ENCODE data around the gene PRR7. TPM values are rescaled to one million over a fixed set of nuclear protein-coding genes. Genes with fewer than 3 reads are reported as not detected.

PRR7 gene
- total RNA-seq, 1 experiment from 2014 or later, result 39.2 TPM

DNA sequence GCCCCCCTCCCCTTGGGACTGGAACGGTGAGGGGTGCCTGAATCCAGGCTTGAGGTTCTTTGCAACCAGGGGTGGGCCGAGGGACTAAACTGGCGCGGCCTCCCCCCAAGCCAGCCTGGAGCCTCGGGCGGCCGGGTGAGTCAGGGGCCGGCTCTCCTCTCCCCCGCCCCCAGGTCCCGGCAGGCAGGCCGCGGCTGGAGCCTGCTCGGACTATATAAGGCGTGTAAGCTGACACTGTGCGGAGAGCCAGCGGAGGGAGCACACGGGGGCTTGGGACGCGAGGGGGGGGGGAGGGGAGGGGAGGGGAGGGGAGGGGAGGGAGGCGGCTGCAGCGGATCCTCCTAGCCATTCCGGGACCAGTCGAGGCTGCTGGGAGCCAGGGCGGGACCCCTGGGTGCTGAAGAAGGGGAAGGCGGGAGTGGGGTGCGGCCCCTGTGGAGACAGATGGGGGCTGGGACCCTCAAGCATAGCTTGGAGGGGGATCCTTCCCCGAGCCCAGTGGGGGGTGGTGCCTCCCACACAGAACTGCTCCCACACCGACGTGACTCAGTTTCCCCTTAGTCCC is 50.2 kb downstream of the PRR7 start:
- TF ChIP-seq POLR2AphosphoS5 (IDR thresholded peaks at IDR 0.05; ENCODE audit: low read depth, low read length) (no peak), SIN3A (IDR thresholded peaks at IDR 0.05; ENCODE audit: borderline replicate concordance, insufficient read depth, low read depth, low read length) (no peak), TCF7L2 (IDR thresholded peaks at IDR 0.05; ENCODE audit: low read depth, low read length) (no peak), REST (IDR thresholded peaks at IDR 0.05; ENCODE audit: insufficient read depth in 1 of 2, low read depth in 2 of 2, low read length in 1 of 2) (no peak)
- TF ChIP-seq, protein P1, sequence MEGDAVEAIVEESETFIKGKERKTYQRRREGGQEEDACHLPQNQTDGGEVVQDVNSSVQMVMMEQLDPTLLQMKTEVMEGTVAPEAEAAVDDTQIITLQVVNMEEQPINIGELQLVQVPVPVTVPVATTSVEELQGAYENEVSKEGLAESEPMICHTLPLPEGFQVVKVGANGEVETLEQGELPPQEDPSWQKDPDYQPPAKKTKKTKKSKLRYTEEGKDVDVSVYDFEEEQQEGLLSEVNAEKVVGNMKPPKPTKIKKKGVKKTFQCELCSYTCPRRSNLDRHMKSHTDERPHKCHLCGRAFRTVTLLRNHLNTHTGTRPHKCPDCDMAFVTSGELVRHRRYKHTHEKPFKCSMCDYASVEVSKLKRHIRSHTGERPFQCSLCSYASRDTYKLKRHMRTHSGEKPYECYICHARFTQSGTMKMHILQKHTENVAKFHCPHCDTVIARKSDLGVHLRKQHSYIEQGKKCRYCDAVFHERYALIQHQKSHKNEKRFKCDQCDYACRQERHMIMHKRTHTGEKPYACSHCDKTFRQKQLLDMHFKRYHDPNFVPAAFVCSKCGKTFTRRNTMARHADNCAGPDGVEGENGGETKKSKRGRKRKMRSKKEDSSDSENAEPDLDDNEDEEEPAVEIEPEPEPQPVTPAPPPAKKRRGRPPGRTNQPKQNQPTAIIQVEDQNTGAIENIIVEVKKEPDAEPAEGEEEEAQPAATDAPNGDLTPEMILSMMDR (IDR thresholded peaks at IDR 0.05), result no peak
- ChIA-PET CTCF (interaction anchor here (1.2 kb wide), 1 partner anchor 106 kb away, joined by 4 read pairs; no protein-coding TSS in a partner anchor), POLR2A (interaction anchor here (0.7 to 0.9 kb wide), 3 partner anchors 19 to 46 kb away, joined by 3 to 6 read pairs (median 4); no protein-coding TSS in a partner anchor)
- ATAC-seq (peak; percentile 20), DNase-seq (ENCODE audit: low read depth, low spot score) (no peak)
- intact Hi-C loops (cut with micrococcal nuclease; ENCODE audit: unreplicated experiment), result loop anchor here (5.0 kb wide), 1 partner anchor 105 kb away; no protein-coding TSS in a partner anchor
- Histone ChIP-seq H3K36me3 (ENCODE audit: control insufficient read depth, insufficient read depth, low read length) (no peaks in the 10 kb centered on the region; the same call in 1 of the 2 replicates), H3K27ac (ENCODE audit: low read length) (peak overlapping the region; percentile 70), H3K27me3 (ENCODE audit: control insufficient read depth, insufficient read depth, low read length) (no peaks in the 10 kb centered on the region), H3K4me1 (ENCODE audit: control insufficient read depth, insufficient read depth, low read length) (peaks cover 30% of the 10 kb centered on the region), H3K9me3 (ENCODE audit: control insufficient read depth, insufficient read depth, low read depth, low read length) (no peaks in the 10 kb centered on the region), H3K4me3 (ENCODE audit: low read depth in 2 of 2, low read length in 2 of 2) (peak overlapping the region; percentile 56 to 63)
- no TSS peak for BruUV-seq (replicated peaks)
- in situ Hi-C loops (cut with HindIII; ENCODE audit: low pct_unique_long_range_greater_than_20kb, low sequenced_read_pairs), result no loop called here

DNA sequence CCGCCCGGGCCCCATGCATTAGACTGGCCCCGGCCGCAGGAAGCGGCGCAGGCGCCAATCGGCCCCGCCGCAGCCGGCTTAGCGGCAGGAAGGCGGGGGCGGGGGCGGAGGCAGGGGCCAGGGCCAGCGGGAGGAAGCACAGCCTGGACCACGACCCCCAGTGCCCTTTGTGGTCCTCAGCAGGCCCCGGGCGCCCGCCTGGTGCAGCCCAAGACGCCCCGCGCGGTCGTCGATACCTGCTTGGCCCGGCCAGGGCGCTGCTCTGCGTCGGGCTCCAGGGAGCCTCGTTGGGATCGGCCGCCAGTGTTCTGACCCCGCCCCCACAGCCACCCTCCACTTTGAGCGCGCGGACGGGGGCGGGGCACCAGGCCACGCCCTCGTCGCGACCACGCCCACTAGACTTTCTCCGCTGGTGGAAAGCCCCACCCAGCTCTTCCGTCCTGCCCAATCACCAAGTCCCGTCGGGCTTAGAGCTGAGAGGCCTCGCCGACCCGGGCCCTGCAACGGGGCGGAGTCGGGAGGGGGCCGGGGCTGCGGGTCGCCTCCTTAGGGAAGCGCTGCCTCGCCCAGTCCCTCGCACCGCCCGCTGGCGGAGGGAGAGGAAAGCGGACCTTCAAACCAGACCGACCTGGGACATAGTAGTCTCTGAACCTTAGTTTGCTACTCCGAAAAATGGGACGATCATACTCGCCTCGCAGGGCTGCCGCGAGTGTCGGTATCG is 50.8 kb downstream of the PRR7 start, which contains the start of gene PDLIM7:
TSS of gene PDLIM7 (minus strand) at position 313 of the 721 bp plus-strand sequence. CDS start 1,092 bp downstream, outside the sequence.
- POLR2A ChIA-PET, result interaction anchor here (0.6 to 0.9 kb wide), 5 partner anchors 18 to 100 kb away, joined by 3 to 6 read pairs (median 4); no protein-coding TSS in a partner anchor
- peaks cover 30% of the 10 kb centered on the region for H3K4me1 ChIP-seq (ENCODE audit: control insufficient read depth, insufficient read depth, low read length)
- TF ChIP-seq, protein P1 (IDR thresholded peaks at IDR 0.05), result peak; percentile 6; the same call in 1 of the 2 replicates
- TF ChIP-seq TCF7L2 (IDR thresholded peaks at IDR 0.05; ENCODE audit: low read depth, low read length) (no peak), SIN3A (IDR thresholded peaks at IDR 0.05; ENCODE audit: borderline replicate concordance, insufficient read depth, low read depth, low read length) (0 out of 2 replicates have a peak, but pooled peaks have one; percentile 90), REST (IDR thresholded peaks at IDR 0.05; ENCODE audit: insufficient read depth in 1 of 2, low read depth in 2 of 2, low read length in 1 of 2) (no peak), POLR2AphosphoS5 (IDR thresholded peaks at IDR 0.05; ENCODE audit: low read depth, low read length) (peak; percentile 93)

More for the DNA sequence above, 50.8 kb downstream of the PRR7 start, which contains the start of gene PDLIM7:
- no peaks in the 10 kb centered on the region for H3K9me3 ChIP-seq (ENCODE audit: control insufficient read depth, insufficient read depth, low read depth, low read length)
- no TSS peak for BruUV-seq (replicated peaks)
- H3K27ac ChIP-seq (ENCODE audit: low read length), result peak within 1 kb of the TSS; percentile 70
- intact Hi-C loops (cut with micrococcal nuclease; ENCODE audit: unreplicated experiment) (loop anchor here (5.0 kb wide), 1 partner anchor 105 kb away; no protein-coding TSS in a partner anchor), in situ Hi-C loops (cut with HindIII; ENCODE audit: low pct_unique_long_range_greater_than_20kb, low sequenced_read_pairs) (no loop called here)
- CTCF ChIA-PET, result interaction anchor here (1.2 kb wide), 1 partner anchor 107 kb away, joined by 4 read pairs; no protein-coding TSS in a partner anchor
- H3K36me3 ChIP-seq (ENCODE audit: control insufficient read depth, insufficient read depth, low read length), result no peaks in the 10 kb centered on the region; the same call in 1 of the 2 replicates
- H3K4me3 ChIP-seq (ENCODE audit: low read depth in 2 of 2, low read length in 2 of 2), result peak within 1 kb of the TSS; percentile 56 to 63
- H3K27me3 ChIP-seq (ENCODE audit: control insufficient read depth, insufficient read depth, low read length), result no peaks in the 10 kb centered on the region
- ATAC-seq (peak; percentile 89), DNase-seq (ENCODE audit: low read depth, low spot score) (no peak)

Data from Panc1 (cell line).